Stimulated activated CD8-positive, alpha-beta memory T cell treated with anti-CD3 and anti-CD28 coated beads, Interleukin-7, amount 100 ng/mL, for 1 hour (primary cell): ENCODE data around the gene DNAH17.

Experiments used
- DNase-seq, 2 donors: peaks; one replicate each; pipeline ENCODE4 v3.0.0-alpha.2; 2020; ENCODE audit warnings: low read depth in 2 of 2

DNAH17 gene

GRCh38 chr17:78392295-78392694, 184.9 kb downstream of the DNAH17 start:
- DNase-seq, result no peak

- DNase-seq, result no peak
Measured at GRCh38 chr17:78391843-78392242, 185.4 kb downstream of the DNAH17 start.

GRCh38 chr17:78391051-78391431, 186.2 kb downstream of the DNAH17 start:
- DNase-seq, result no peak

- no peak for DNase-seq
Measured at GRCh38 chr17:78390241-78391050, 186.8 kb downstream of the DNAH17 start.

- no peak for DNase-seq
Measured at GRCh38 chr17:78387977-78388941, 188.9 kb downstream of the DNAH17 start.

- DNase-seq, result no peak
Measured at GRCh38 chr17:78384479-78385175, 192.6 kb downstream of the DNAH17 start.

- DNase-seq, result no peak
Measured at GRCh38 chr17:78383725-78384471, 193.3 kb downstream of the DNAH17 start.

- DNase-seq, result no peak
Measured at GRCh38 chr17:78381601-78382232, 195.5 kb downstream of the DNAH17 start.

- DNase-seq, result no peak
Measured at GRCh38 chr17:78380370-78380769, 196.8 kb downstream of the DNAH17 start.

GRCh38 chr17:78379131-78379491, 198.1 kb downstream of the DNAH17 start:
- no peak for DNase-seq

- peak; percentile 65 to 69 for DNase-seq
Measured at GRCh38 chr17:78378225-78379130, 198.7 kb downstream of the DNAH17 start, which contains the start of gene PGS1. PGS1 (plus strand) TSS chr17:78378649; CDS start chr17:78378666, 17 bp downstream.

GRCh38 chr17:78377858-78378224, 199.4 kb downstream of the DNAH17 start:
- DNase-seq, result no peak

GRCh38 chr17:78376161-78376560, 201.0 kb downstream of the DNAH17 start:
- no peak for DNase-seq

- no peak for DNase-seq
Measured at GRCh38 chr17:78375401-78376151, 201.6 kb downstream of the DNAH17 start.

- no peak for DNase-seq
Measured at GRCh38 chr17:78374631-78375274, 202.4 kb downstream of the DNAH17 start.

GRCh38 chr17:78374189-78374588, 203.0 kb downstream of the DNAH17 start:
- no peak for DNase-seq
